HUES48 (cell line): ENCODE results near the gene FAT4.
A peak's percentile ranks its signal among the peaks of the same experiment; 100 is the strongest.

Experiments used
- H3K27ac ChIP-seq: one replicate; pipeline ENCODE4 v1.7.0; 2013; ENCODE audit warnings: low read depth, low read length, inconsistent platforms
- H3K27me3 ChIP-seq: 2 replicates; pipeline ENCODE4 v1.6.1; 2013; ENCODE audit warnings: mild to moderate bottlenecking, low read length; ENCODE audit not compliant: control insufficient read depth, insufficient read depth
- H3K36me3 ChIP-seq: 2 replicates; pipeline ENCODE4 v1.6.1; 2013; ENCODE audit warnings: low read length; ENCODE audit not compliant: control insufficient read depth, insufficient read depth
- H3K4me1 ChIP-seq: 2 replicates; pipeline ENCODE4 v1.6.1; 2013; ENCODE audit warnings: mild to moderate bottlenecking, low read length; ENCODE audit not compliant: control insufficient read depth, insufficient read depth
- H3K4me3 ChIP-seq: 2 replicates; pipeline ENCODE4 v1.5.1; 2013; ENCODE audit warnings: mild to moderate bottlenecking, low read depth, low read length
- H3K9ac ChIP-seq: 2 replicates; pipeline ENCODE4 v1.6.1; 2013; ENCODE audit warnings: mild to moderate bottlenecking, low read depth, low read length, moderate library complexity
- H3K9me3 ChIP-seq: 2 replicates; pipeline ENCODE4 v1.6.1; 2013; ENCODE audit warnings: low read length; ENCODE audit not compliant: control insufficient read depth, insufficient read depth

The FAT4 gene

GRCh38 chr4:125317525-125317877 lies 2.7 kb downstream of the FAT4 start:
- Histone ChIP-seq H3K27ac (no peak overlapping the region), H3K4me1 (peaks cover 24% of the 10 kb centered on the region), H3K36me3 (no peaks in the 10 kb centered on the region), H3K4me3 (peak overlapping the region; percentile 92), H3K27me3 (peaks cover 31% of the 10 kb centered on the region), H3K9ac (no peak overlapping the region), H3K9me3 (no peaks in the 10 kb centered on the region)

- H3K27ac ChIP-seq: no peak overlapping the region
- H3K9ac ChIP-seq: no peak overlapping the region
- H3K27me3 ChIP-seq: peaks cover 31% of the 10 kb centered on the region
- H3K4me1 ChIP-seq: peaks cover 23% of the 10 kb centered on the region
- H3K9me3 ChIP-seq: no peaks in the 10 kb centered on the region
- no peaks in the 10 kb centered on the region for H3K36me3 ChIP-seq
- no peak overlapping the region for H3K4me3 ChIP-seq
Observed at GRCh38 chr4:125319311-125319710, 4.6 kb downstream of the FAT4 start.

- Histone ChIP-seq H3K27me3 (peaks cover 19% of the 10 kb centered on the region), H3K4me3 (peak overlapping the region; percentile 26; the same call in 1 of the 2 replicates), H3K9ac (no peak overlapping the region), H3K36me3 (no peaks in the 10 kb centered on the region), H3K27ac (no peak overlapping the region), H3K4me1 (peaks cover 40% of the 10 kb centered on the region), H3K9me3 (no peaks in the 10 kb centered on the region)
Observed at GRCh38 chr4:125321709-125322365, 7.1 kb downstream of the FAT4 start.

GRCh38 chr4:125322366-125322730 lies 7.6 kb downstream of the FAT4 start:
- Histone ChIP-seq H3K9me3 (no peaks in the 10 kb centered on the region), H3K4me3 (peak overlapping the region; percentile 26; the same call in 1 of the 2 replicates), H3K27ac (no peak overlapping the region), H3K4me1 (peaks cover 40% of the 10 kb centered on the region), H3K27me3 (peaks cover 14% of the 10 kb centered on the region), H3K9ac (no peak overlapping the region), H3K36me3 (no peaks in the 10 kb centered on the region)

GRCh38 chr4:125323654-125324053 lies 8.9 kb downstream of the FAT4 start:
- no peaks in the 10 kb centered on the region for H3K36me3 ChIP-seq
- no peak overlapping the region for H3K27ac ChIP-seq
- H3K27me3 ChIP-seq: peaks cover under 1% of the 10 kb centered on the region; the same call in 1 of the 2 replicates
- no peak overlapping the region for H3K9ac ChIP-seq
- no peak overlapping the region for H3K4me3 ChIP-seq
- H3K9me3 ChIP-seq: no peaks in the 10 kb centered on the region
- H3K4me1 ChIP-seq: peaks cover 35% of the 10 kb centered on the region

- H3K27me3 ChIP-seq: no peaks in the 10 kb centered on the region
- no peak overlapping the region for H3K27ac ChIP-seq
- no peaks in the 10 kb centered on the region for H3K36me3 ChIP-seq
- H3K9ac ChIP-seq: no peak overlapping the region
- H3K4me3 ChIP-seq: no peak overlapping the region
- H3K9me3 ChIP-seq: no peaks in the 10 kb centered on the region
- H3K4me1 ChIP-seq: peaks cover 35% of the 10 kb centered on the region
Observed at GRCh38 chr4:125325733-125326132, 11.0 kb downstream of the FAT4 start.

GRCh38 chr4:125331116-125331515 lies 16.4 kb downstream of the FAT4 start:
- H3K27ac ChIP-seq: no peak overlapping the region
- no peaks in the 10 kb centered on the region for H3K27me3 ChIP-seq
- H3K36me3 ChIP-seq: no peaks in the 10 kb centered on the region
- H3K9me3 ChIP-seq: no peaks in the 10 kb centered on the region
- no peak overlapping the region for H3K4me3 ChIP-seq
- H3K4me1 ChIP-seq: 0 out of 2 replicates have a peak, but pooled peaks cover under 1% of the 10 kb centered on the region
- H3K9ac ChIP-seq: no peak overlapping the region

GRCh38 chr4:125334926-125335325 lies 20.2 kb downstream of the FAT4 start:
- Histone ChIP-seq H3K9me3 (no peaks in the 10 kb centered on the region), H3K9ac (no peak overlapping the region), H3K4me1 (no peaks in the 10 kb centered on the region), H3K27ac (no peak overlapping the region), H3K36me3 (no peaks in the 10 kb centered on the region), H3K27me3 (no peaks in the 10 kb centered on the region), H3K4me3 (no peak overlapping the region)

GRCh38 chr4:125338814-125339213 lies 24.1 kb downstream of the FAT4 start:
- H3K27me3 ChIP-seq: no peaks in the 10 kb centered on the region
- no peak overlapping the region for H3K9ac ChIP-seq
- no peaks in the 10 kb centered on the region for H3K36me3 ChIP-seq
- peaks cover 5% of the 10 kb centered on the region for H3K4me1 ChIP-seq
- H3K4me3 ChIP-seq: no peak overlapping the region
- no peaks in the 10 kb centered on the region for H3K9me3 ChIP-seq
- no peak overlapping the region for H3K27ac ChIP-seq

- Histone ChIP-seq H3K27ac (no peak overlapping the region), H3K36me3 (no peaks in the 10 kb centered on the region), H3K4me3 (no peak overlapping the region), H3K9ac (no peak overlapping the region), H3K4me1 (peaks cover 26% of the 10 kb centered on the region), H3K9me3 (no peaks in the 10 kb centered on the region), H3K27me3 (no peaks in the 10 kb centered on the region)
Observed at GRCh38 chr4:125344198-125344597, 29.4 kb downstream of the FAT4 start.

- H3K4me3 ChIP-seq: no peak overlapping the region
- peaks cover 28% of the 10 kb centered on the region for H3K4me1 ChIP-seq
- H3K36me3 ChIP-seq: no peaks in the 10 kb centered on the region
- H3K27me3 ChIP-seq: no peaks in the 10 kb centered on the region
- H3K27ac ChIP-seq: peak overlapping the region; percentile 70
- H3K9ac ChIP-seq: no peak overlapping the region
- H3K9me3 ChIP-seq: no peaks in the 10 kb centered on the region
Observed at GRCh38 chr4:125346616-125347015, 31.9 kb downstream of the FAT4 start.
